T-helper 17 cell (primary cell): ENCODE measurements around the gene TMEM106C. TPM values are rescaled to one million over a fixed set of nuclear protein-coding genes. Genes with fewer than 3 reads are reported as not detected.
A peak's percentile ranks its signal among the peaks of the same experiment; 100 is the strongest.

Experiments
- ATAC-seq: fragments of 150-1000 bp; cut with Tn5 transposase; 2 replicates; pipeline ENCODE4 v1.10.0; 2021; ENCODE audit warnings: mild to moderate bottlenecking, moderate library complexity
- DNase-seq, 3 donors: peaks; one replicate each; pipeline versions ENCODE4 v3.0.0 to v3.0.0-alpha.2; 2020 to 2021
- H3K9me3 ChIP-seq: one replicate; pipeline ENCODE4 v1.7.0; 2013; ENCODE audit warnings: low read length, mild to moderate bottlenecking; ENCODE audit not compliant: control insufficient read depth, poor library complexity, severe bottlenecking
- H3K27ac Mint-ChIP-seq: one replicate; pipeline ENCODE4 v1.8.0; 2022; ENCODE audit warnings: mild to moderate bottlenecking, moderate library complexity, mixed read lengths
- H3K27me3 Mint-ChIP-seq: one replicate; pipeline ENCODE4 v1.8.0; 2022; ENCODE audit warnings: mixed read lengths
- H3K36me3 Mint-ChIP-seq: one replicate; pipeline ENCODE4 v1.8.0; 2022; ENCODE audit warnings: low read depth, mixed read lengths
- H3K4me1 Mint-ChIP-seq: one replicate; pipeline ENCODE4 v1.8.0; 2022; ENCODE audit warnings: mild to moderate bottlenecking, mixed read lengths
- H3K4me3 Mint-ChIP-seq: one replicate; pipeline ENCODE4 v1.8.0; 2022; ENCODE audit warnings: mild to moderate bottlenecking, moderate library complexity, mixed read lengths
- total RNA-seq, 4 donors: library from RNA in 2 of 4; stranded (reverse) in 2 of 4; gene quantifications; one replicate each; pipeline ENCODE4 v1.2.3 and lab custom pipeline; 2022 to 2026

The TMEM106C gene
- total RNA-seq (10 to 100 TPM; 17.5 to 20.5 TPM), total RNA-seq (lab: John Stamatoyannopoulos, UW) (13.5 to 49.1 reads per million in 2 donors)

GRCh38 chr12:47963340-47964040, at the start of gene TMEM106C:
Gene TMEM106C (plus strand): TSS chr12:47963596. CDS start chr12:47964237, 641 bp downstream.
- DNase-seq (peak; percentile 90 to 92 (median 92)), ATAC-seq (peak; percentile 99)
- H3K27ac Mint-ChIP-seq = peak within 1 kb of the TSS; percentile 99
- peaks cover 25% of the 10 kb centered on the region for H3K4me1 Mint-ChIP-seq
- peaks cover 35% of the 10 kb centered on the region for H3K27me3 Mint-ChIP-seq
- H3K4me3 Mint-ChIP-seq = peak within 1 kb of the TSS; percentile 99
- H3K9me3 ChIP-seq = no peaks in the 10 kb centered on the region
- H3K36me3 Mint-ChIP-seq = peaks cover 3% of the 10 kb centered on the region

- Mint-ChIP-seq H3K4me1 (no peaks in the 10 kb centered on the region), H3K27me3 (peaks cover 30% of the 10 kb centered on the region), H3K27ac (no peak overlapping the region), H3K36me3 (no peaks in the 10 kb centered on the region), H3K4me3 (no peak overlapping the region)
- ATAC-seq = no peak
- no peak for DNase-seq
- no peaks in the 10 kb centered on the region for H3K9me3 ChIP-seq
Observed at GRCh38 chr12:47920913-47921312, 42.5 kb upstream of the TMEM106C start.

GRCh38 chr12:47921907-47922306, 41.5 kb upstream of the TMEM106C start:
- Mint-ChIP-seq H3K4me3 (no peak overlapping the region), H3K4me1 (no peaks in the 10 kb centered on the region), H3K27ac (no peak overlapping the region), H3K36me3 (no peaks in the 10 kb centered on the region), H3K27me3 (peaks cover 30% of the 10 kb centered on the region)
- no peaks in the 10 kb centered on the region for H3K9me3 ChIP-seq
- ATAC-seq = no peak
- no peak for DNase-seq

- Mint-ChIP-seq H3K4me1 (no peaks in the 10 kb centered on the region), H3K27me3 (peaks cover 40% of the 10 kb centered on the region), H3K36me3 (peaks cover 7% of the 10 kb centered on the region), H3K27ac (no peak overlapping the region), H3K4me3 (no peak overlapping the region)
- ATAC-seq (no peak), DNase-seq (no peak)
- H3K9me3 ChIP-seq = no peaks in the 10 kb centered on the region
Observed at GRCh38 chr12:47927346-47927745, 36.0 kb upstream of the TMEM106C start.

DNA sequence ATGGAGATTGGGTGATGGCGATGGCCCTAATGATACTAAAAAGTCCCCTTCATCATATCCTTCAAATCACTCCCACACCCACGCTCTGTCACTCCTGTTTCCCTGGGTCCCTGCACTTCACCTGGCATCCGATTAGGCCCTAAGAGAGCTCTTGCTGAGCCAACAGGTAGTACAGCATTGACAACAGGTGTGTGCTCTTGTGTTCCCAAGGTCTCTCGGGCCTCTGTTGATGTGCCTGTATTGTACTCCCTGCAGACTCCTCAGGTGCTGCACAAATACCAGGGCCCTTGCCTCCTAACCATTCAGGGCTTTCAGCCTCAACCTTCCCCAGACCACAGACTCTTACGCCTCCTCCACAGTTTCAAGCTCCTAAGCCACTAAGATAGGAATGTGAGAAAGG, 32.8 kb upstream of the TMEM106C start:
- Mint-ChIP-seq H3K27ac (no peak overlapping the region), H3K36me3 (peaks cover 7% of the 10 kb centered on the region), H3K27me3 (peaks cover 16% of the 10 kb centered on the region), H3K4me3 (no peak overlapping the region), H3K4me1 (peaks cover 2% of the 10 kb centered on the region)
- ATAC-seq = no peak
- no peak for DNase-seq
- no peaks in the 10 kb centered on the region for H3K9me3 ChIP-seq

GRCh38 chr12:47931187-47931586, 32.2 kb upstream of the TMEM106C start:
- DNase-seq (no peak), ATAC-seq (no peak)
- no peak overlapping the region for H3K4me3 Mint-ChIP-seq
- peaks cover 16% of the 10 kb centered on the region for H3K27me3 Mint-ChIP-seq
- H3K36me3 Mint-ChIP-seq = peaks cover 7% of the 10 kb centered on the region
- H3K27ac Mint-ChIP-seq = no peak overlapping the region
- H3K4me1 Mint-ChIP-seq = peaks cover 2% of the 10 kb centered on the region
- no peaks in the 10 kb centered on the region for H3K9me3 ChIP-seq

GRCh38 chr12:47935184-47935583, 28.2 kb upstream of the TMEM106C start:
- DNase-seq = no peak
- H3K4me3 Mint-ChIP-seq = no peak overlapping the region
- H3K4me1 Mint-ChIP-seq = peaks cover 7% of the 10 kb centered on the region
- peaks cover 16% of the 10 kb centered on the region for H3K27me3 Mint-ChIP-seq
- peaks cover 9% of the 10 kb centered on the region for H3K36me3 Mint-ChIP-seq
- no peak for ATAC-seq
- H3K9me3 ChIP-seq = no peaks in the 10 kb centered on the region
- H3K27ac Mint-ChIP-seq = no peak overlapping the region

DNA sequence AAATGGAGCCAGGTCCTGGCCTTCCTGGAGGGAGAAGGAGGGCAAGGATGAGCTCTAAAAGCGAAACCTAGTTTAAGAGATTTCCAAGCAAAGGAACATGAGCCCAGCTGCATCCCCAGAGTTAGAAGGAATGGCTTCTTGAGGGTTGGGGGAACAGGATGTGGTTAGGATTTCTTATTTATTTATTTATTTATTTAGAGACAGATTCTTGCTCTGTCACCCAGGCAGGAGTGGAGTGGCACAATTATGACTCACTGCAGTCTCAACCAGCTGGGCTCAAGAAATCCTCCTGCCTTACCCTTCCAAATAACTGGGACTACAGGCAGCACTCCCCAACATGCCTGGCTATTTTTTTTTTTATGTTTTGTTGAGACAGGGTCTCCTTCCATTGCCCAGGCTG, 25.3 kb upstream of the TMEM106C start:
- peaks cover 6% of the 10 kb centered on the region for H3K36me3 Mint-ChIP-seq
- ATAC-seq = no peak
- peaks cover 18% of the 10 kb centered on the region for H3K27me3 Mint-ChIP-seq
- no peak overlapping the region for H3K4me3 Mint-ChIP-seq
- no peaks in the 10 kb centered on the region for H3K9me3 ChIP-seq
- H3K4me1 Mint-ChIP-seq = peaks cover 11% of the 10 kb centered on the region
- no peak for DNase-seq
- H3K27ac Mint-ChIP-seq = no peak overlapping the region

DNA sequence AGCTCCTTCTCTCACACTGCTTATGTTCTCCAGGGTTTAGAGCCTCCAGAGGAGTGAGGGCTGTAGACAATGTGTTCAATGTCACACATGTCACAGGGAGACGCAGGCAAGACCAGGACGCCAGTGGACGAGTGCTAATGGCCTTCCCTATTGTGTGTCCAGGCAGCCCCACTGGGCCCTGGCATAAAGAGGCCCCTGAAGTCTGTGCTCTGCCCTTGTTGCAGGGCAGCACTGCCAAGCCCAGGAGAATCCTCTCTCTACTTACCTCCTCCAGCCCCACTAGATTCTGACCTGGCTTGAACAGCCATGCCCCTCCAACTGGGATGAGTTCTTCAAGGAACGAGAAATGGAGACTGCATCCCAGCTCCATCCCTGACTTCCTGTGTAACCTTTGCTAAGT, 24.8 kb upstream of the TMEM106C start:
- Mint-ChIP-seq H3K27ac (no peak overlapping the region), H3K4me3 (no peak overlapping the region), H3K27me3 (peaks cover 23% of the 10 kb centered on the region), H3K4me1 (peaks cover 11% of the 10 kb centered on the region), H3K36me3 (peaks cover 6% of the 10 kb centered on the region)
- DNase-seq = no peak
- H3K9me3 ChIP-seq = no peaks in the 10 kb centered on the region
- ATAC-seq = no peak

GRCh38 chr12:47939009-47939601, 24.3 kb upstream of the TMEM106C start:
- Mint-ChIP-seq H3K4me1 (peaks cover 11% of the 10 kb centered on the region), H3K27me3 (peaks cover 25% of the 10 kb centered on the region), H3K4me3 (no peak overlapping the region), H3K27ac (no peak overlapping the region), H3K36me3 (peaks cover 6% of the 10 kb centered on the region)
- H3K9me3 ChIP-seq = no peaks in the 10 kb centered on the region
- no peak for DNase-seq
- no peak for ATAC-seq

GRCh38 chr12:47940773-47941474, 22.5 kb upstream of the TMEM106C start:
- Mint-ChIP-seq H3K27me3 (peaks cover 25% of the 10 kb centered on the region), H3K36me3 (peaks cover 6% of the 10 kb centered on the region), H3K4me3 (no peak overlapping the region), H3K4me1 (peaks cover 9% of the 10 kb centered on the region), H3K27ac (no peak overlapping the region)
- DNase-seq (no peak), ATAC-seq (no peak)
- H3K9me3 ChIP-seq = no peaks in the 10 kb centered on the region

DNA sequence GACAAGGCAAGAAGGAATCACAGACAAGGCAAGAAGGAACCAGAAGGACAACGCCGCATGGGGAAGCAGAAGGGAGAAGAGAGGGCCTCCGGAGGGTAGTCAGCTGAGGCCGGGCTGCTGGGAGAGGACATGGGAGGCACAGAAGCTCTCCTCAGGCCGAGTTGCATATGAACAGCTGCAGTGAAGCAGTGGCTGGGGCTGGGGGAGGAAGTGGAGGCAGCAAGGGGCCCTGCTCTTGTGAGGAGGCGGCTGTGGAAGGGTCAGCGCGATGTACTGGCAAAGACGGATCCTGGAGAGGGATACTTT, 22.0 kb upstream of the TMEM106C start:
- H3K27ac Mint-ChIP-seq = no peak overlapping the region
- H3K4me1 Mint-ChIP-seq = peaks cover 9% of the 10 kb centered on the region
- H3K9me3 ChIP-seq = no peaks in the 10 kb centered on the region
- peaks cover 6% of the 10 kb centered on the region for H3K36me3 Mint-ChIP-seq
- H3K4me3 Mint-ChIP-seq = no peak overlapping the region
- ATAC-seq (no peak), DNase-seq (no peak)
- H3K27me3 Mint-ChIP-seq = peaks cover 25% of the 10 kb centered on the region

DNA sequence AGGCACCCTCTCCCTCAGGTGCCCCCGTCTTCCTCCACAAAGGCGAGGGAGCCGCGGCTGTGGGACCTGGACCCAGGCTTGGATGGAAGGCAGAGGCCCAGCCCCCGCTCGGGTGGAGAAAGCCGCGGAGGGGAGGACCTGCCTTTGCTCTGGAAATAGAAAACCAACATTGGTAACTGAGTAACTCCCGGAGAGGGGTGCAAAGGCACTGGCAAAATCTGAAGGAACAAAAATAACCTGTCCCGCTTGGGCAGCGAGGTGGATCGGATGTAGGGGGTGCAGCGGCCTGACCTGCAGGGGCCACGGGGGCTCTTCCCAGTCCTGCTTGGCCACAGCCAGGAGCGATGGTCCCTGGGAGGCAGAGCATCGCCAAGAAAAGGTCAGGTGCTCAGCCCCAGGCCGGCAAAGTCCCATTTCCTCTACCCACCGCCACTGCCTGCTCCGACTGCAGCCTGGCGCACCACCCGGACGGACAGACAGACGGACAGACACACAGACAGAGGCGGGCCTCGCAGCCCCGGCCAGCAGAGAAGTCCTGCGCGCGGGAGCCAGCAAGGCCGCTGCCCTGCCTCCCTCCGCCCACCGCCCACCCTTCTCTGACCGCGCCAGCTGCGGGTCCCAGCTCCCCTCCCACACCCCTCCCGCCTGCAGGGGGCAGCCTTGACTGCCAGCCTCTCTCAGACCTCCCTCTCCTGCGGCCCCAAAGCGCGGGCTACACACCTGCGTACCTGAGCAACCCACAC, 21.4 kb upstream of the TMEM106C start:
- Mint-ChIP-seq H3K4me3 (no peak overlapping the region), H3K27ac (no peak overlapping the region), H3K27me3 (peaks cover 25% of the 10 kb centered on the region), H3K36me3 (peaks cover 6% of the 10 kb centered on the region), H3K4me1 (peaks cover 9% of the 10 kb centered on the region)
- ATAC-seq (no peak), DNase-seq (peak in 2 of 3 donors; percentile 32 to 41)
- no peaks in the 10 kb centered on the region for H3K9me3 ChIP-seq
